ENCODE measurements around the gene CDC37L1. TPM values are rescaled to one million over a fixed set of nuclear protein-coding genes. Genes with fewer than 3 reads are reported as not detected.

CDC37L1 gene
- total RNA-seq: 10 to 100 TPM; 11.4 to 16.1 TPM

DNA sequence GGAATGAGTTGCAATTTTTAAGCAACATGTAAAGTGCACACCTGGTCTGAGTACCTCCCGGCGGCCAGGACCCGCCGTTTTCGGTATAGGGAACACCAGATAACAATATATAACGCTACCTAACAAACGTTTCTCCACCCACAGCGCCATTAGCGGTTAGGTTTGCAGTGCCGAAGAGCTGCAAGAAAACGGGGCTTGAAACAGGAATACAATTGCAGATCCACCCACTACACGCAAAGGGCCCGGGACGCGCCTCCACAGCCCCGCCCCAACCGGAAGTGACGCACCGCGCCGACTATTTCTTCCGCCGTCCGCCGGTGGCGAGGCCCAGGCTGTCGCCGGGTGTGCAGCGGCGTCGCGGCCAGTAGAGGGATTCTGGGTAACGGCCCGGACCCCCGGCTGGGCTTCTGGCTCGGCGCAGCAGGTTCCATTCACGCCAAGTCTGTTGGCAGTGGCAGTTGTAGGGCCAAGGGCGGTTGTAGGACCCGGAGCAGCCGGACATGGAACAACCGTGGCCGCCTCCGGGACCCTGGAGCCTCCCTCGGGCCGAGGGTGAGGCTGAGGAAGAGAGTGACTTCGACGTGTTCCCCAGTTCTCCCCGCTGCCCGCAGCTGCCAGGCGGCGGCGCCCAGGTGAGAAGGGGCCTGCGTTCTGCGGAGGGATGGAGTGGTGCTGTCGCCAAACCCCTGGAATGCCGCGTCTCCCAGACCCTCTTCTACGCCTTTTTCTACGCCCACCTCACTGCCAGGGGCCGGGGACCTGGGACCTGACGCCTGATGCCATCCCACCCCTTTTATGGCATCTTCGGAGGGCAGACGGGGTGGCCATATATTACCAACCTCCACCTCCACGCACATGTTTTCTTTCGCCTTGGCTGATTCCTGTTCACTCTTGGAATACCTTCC lies at the start of gene CDC37L1:
Gene CDC37L1, plus strand, starts transcription at position 302 of the 905 bp plus-strand sequence. Its CDS starts 199 bp downstream, at position 501.
- Histone ChIP-seq H3K9me3 (no peaks in the 10 kb centered on the region), H3K27ac (peak within 1 kb of the TSS; percentile 93), H3K36me3 (no peaks in the 10 kb centered on the region), H3K27me3 (no peaks in the 10 kb centered on the region), H3K9ac (ENCODE audit: low read depth in 2 of 2, low read length in 2 of 2) (peak within 1 kb of the TSS; percentile 97 to 98), H3K4me1 (peaks cover 3% of the 10 kb centered on the region), H3K4me3 (peak within 1 kb of the TSS; percentile 67)
- TF ChIP-seq CTCF (IDR thresholded peaks at IDR 0.05): peak; percentile 57
- intact Hi-C loops (cut with DNase I): loop anchor here (2.0 to 10.0 kb wide), 3 partner anchors 61 to 1155 kb away; partner anchors contain the start of genes AK3, ERMP1 and JAK2
- DNase-seq: peak; percentile 99

GRCh38 chr9:4630836-4631235 lies 48.5 kb upstream of the CDC37L1 start:
- intact Hi-C loops (cut with DNase I): no loop called here
- H3K27ac ChIP-seq: no peak overlapping the region
- no peak overlapping the region for H3K4me3 ChIP-seq
- no peak for TF ChIP-seq CTCF (IDR thresholded peaks at IDR 0.05)
- no peaks in the 10 kb centered on the region for H3K9me3 ChIP-seq
- no peaks in the 10 kb centered on the region for H3K27me3 ChIP-seq
- H3K36me3 ChIP-seq: no peaks in the 10 kb centered on the region
- H3K9ac ChIP-seq (ENCODE audit: low read depth in 2 of 2, low read length in 2 of 2): no peak overlapping the region
- no peak for DNase-seq
- no peaks in the 10 kb centered on the region for H3K4me1 ChIP-seq

GRCh38 chr9:4638968-4639367 lies 40.4 kb upstream of the CDC37L1 start:
- H3K36me3 ChIP-seq: no peaks in the 10 kb centered on the region
- no peak for DNase-seq
- no peaks in the 10 kb centered on the region for H3K9me3 ChIP-seq
- TF ChIP-seq CTCF (IDR thresholded peaks at IDR 0.05): no peak
- no peak overlapping the region for H3K9ac ChIP-seq (ENCODE audit: low read depth in 2 of 2, low read length in 2 of 2)
- no peak overlapping the region for H3K27ac ChIP-seq
- intact Hi-C loops (cut with DNase I): loop anchor here (5.0 kb wide), 1 partner anchor 257 kb away; no protein-coding TSS in a partner anchor
- H3K4me1 ChIP-seq: no peaks in the 10 kb centered on the region
- no peaks in the 10 kb centered on the region for H3K27me3 ChIP-seq
- no peak overlapping the region for H3K4me3 ChIP-seq

GRCh38 chr9:4639420-4639819 lies 39.9 kb upstream of the CDC37L1 start:
- intact Hi-C loops (cut with DNase I): loop anchor here (5.0 kb wide), 1 partner anchor 257 kb away; no protein-coding TSS in a partner anchor

GRCh38 chr9:4640027-4640426 lies 39.3 kb upstream of the CDC37L1 start:
- no peak for TF ChIP-seq CTCF (IDR thresholded peaks at IDR 0.05)
- H3K27ac ChIP-seq: no peak overlapping the region
- intact Hi-C loops (cut with DNase I): no loop called here
- no peaks in the 10 kb centered on the region for H3K36me3 ChIP-seq
- no peak overlapping the region for H3K9ac ChIP-seq (ENCODE audit: low read depth in 2 of 2, low read length in 2 of 2)
- DNase-seq: no peak
- H3K4me3 ChIP-seq: no peak overlapping the region
- no peaks in the 10 kb centered on the region for H3K27me3 ChIP-seq
- no peaks in the 10 kb centered on the region for H3K4me1 ChIP-seq
- no peaks in the 10 kb centered on the region for H3K9me3 ChIP-seq

More at GRCh38 chr9:4639420-4639819, 39.9 kb upstream of the CDC37L1 start:
- TF ChIP-seq CTCF (IDR thresholded peaks at IDR 0.05): no peak
- Histone ChIP-seq H3K4me1 (no peaks in the 10 kb centered on the region), H3K36me3 (no peaks in the 10 kb centered on the region), H3K9ac (ENCODE audit: low read depth in 2 of 2, low read length in 2 of 2) (no peak overlapping the region), H3K27ac (no peak overlapping the region), H3K9me3 (no peaks in the 10 kb centered on the region), H3K27me3 (no peaks in the 10 kb centered on the region), H3K4me3 (no peak overlapping the region)
- DNase-seq: no peak

Data from colonic mucosa (tissue), 4 donors.